ENCODE results near the gene TBC1D25.

Gene TBC1D25

GRCh38 chrX:48560056-48560455, 20.5 kb downstream of the TBC1D25 start:
- no peak for DNase-seq (ENCODE audit: low read depth, low spot score)

- DNase-seq (ENCODE audit: low read depth, low spot score): no peak
These were observed 21.2 kb downstream of the TBC1D25 start for GRCh38 chrX:48560681-48561080.

GRCh38 chrX:48569958-48570357, 30.4 kb downstream of the TBC1D25 start:
- no peak for DNase-seq (ENCODE audit: low read depth, low spot score)

DNA sequence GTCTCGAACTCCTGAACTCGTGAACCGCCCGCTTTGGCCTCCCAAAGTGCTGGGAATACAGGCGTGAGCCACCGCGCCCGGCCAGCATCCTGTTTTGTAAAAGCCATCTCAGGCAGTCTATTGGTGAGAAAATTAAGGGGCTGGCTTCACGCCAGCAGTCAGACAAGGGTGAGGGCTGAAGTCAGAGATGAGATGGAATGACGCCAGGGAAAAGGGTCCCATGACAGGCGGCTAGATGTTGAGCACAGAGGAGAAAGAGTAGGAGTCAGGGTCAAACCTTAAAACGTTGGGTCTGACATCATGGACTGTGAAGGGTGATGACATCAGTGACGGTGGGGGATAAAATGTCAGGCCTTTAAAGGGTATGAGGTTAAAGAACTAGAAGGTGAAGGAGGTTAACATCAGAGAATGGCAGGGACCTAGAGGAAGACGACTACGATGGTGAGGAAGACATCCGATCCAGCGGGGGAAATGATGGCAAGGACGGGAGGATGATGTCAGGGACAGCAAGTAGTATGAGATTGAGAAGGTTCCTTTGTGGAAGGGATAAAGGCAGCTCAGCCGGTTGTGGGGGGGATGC, 34.3 kb downstream of the TBC1D25 start:
- no peak for DNase-seq (ENCODE audit: low read depth, low spot score)

DNA sequence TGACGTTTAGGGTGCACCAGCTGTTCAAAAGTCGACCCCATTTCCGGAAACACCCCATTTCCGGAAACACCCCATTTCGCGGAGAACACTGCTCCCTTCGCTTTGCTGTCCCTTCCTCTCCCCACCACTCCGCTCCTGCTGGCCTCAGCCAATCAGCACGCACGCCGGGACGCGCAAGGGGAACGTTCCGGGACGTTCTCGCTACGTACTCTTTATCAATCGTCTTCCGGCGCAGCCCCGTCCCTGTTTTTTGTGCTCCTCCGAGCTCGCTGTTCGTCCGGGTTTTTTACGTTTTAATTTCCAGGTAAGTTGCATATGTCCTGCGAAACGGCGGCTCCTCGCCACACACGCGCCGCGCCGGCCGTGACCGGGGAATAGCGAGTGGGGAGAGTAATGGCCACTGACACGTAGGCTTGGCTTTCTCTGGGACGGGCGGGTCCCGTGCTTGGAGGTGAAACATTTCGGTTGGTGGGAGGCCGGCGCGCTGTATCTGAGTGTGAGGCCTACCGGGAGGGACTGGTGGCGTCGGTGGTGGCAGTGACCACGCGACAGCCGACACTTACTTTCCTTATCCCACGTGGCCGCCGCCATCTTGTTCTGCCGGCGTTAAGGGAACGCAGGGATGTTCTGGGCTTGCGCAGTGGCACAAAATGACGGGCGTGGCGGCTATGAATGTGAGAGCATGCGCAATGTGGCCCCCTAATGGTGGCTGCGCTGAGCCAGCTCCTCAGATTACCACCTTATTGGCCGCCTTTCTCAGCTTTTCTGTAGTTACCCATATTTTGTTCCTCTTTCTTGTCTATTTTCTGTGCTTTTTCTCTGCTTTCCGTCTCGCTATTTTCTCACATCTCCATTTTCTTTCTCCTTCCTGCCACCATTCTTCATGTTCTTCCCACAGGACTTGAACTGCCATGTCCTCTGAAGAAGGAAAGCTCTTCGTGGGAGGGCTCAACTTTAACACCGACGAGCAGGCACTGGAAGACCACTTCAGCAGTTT, 35.1 kb downstream of the TBC1D25 start, which contains the start of gene RBM3:
Gene RBM3, plus strand, starts transcription at position 215 of the 997 bp plus-strand sequence. Its CDS starts 697 bp downstream, at position 912.
- peak; percentile 72 for DNase-seq (ENCODE audit: low read depth, low spot score)

DNA sequence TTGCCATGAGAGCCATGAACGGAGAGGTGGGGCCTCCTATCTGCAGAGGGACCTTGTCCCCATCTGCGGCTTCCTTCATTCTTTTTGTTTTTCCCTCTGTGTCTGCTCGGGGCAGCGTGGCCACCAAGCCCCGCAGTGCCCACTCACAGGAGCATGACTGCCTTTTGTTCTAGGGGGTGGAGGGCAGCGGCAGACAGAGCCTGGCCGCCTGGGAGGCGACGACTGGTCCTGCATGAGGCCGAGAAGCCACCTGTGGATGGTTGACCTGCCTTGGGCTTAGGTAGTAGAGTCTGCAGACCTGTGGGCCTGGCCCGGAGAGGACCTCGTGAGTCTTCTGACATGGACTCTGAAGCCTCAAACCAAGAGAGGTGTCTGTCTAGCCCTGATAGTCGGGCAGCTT, 36.1 kb downstream of the TBC1D25 start:
- no peak for DNase-seq (ENCODE audit: low read depth, low spot score)

DNA sequence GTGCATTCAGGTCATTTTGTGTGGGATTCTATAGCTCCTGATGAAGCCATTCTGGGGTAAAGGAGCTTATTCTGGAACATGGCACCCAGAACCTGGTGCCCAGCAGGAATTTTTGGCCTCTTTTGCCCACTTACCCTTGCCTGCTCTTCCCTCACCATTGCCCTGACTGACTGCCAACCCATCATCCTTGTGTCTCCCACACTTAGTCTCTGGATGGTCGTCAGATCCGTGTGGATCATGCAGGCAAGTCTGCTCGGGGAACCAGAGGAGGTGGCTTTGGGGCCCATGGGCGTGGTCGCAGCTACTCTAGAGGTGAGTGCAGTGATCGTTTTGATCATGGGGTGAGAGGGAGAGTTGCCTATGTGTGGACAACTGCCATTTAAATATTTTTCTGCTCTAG, 36.6 kb downstream of the TBC1D25 start:
- no peak for DNase-seq (ENCODE audit: low read depth, low spot score)

- no peak for DNase-seq (ENCODE audit: low read depth, low spot score)
These were observed 39.2 kb downstream of the TBC1D25 start for GRCh38 chrX:48578661-48579128.

DNA sequence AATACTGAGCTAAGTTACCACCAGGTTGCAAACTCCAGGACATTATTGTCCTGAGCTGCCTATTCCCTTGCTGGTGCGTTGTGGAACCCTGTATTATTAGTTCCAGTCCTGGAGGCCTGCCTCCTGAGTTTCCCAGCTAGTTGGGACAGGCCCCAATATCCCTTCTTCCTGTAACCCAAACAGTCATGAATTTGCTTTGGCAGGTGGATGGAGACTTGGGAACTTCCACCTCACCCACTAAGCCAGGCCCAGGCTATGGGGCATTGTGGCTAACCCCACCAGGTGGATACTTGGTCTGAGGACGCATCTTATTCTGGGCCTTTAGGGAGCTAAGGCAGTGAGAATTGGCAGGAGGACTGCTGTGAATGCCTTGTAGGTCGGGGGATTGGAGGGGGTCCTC, 39.7 kb downstream of the TBC1D25 start:
- DNase-seq (ENCODE audit: low read depth, low spot score): no peak

DNA sequence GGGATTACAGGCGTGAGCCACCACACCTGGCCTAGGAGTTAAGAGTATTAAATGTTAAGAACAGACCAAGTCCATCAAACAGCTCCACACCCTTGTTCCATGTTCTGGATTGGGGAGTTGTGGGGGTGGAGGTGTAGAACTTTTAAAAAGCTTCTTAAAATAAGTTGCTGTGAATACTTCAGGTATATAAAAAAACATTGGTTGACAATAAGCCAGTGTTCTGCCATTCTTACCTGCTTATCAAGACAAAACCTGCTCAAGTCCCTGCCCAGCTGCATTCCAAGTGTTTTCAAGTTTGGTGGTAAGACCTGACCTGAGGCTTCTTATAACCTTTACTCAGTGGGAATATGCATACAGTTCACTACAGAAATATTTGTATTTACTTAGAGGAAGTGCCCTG, 41.1 kb downstream of the TBC1D25 start:
- DNase-seq (ENCODE audit: low read depth, low spot score): no peak

GRCh38 chrX:48584698-48585097, 45.2 kb downstream of the TBC1D25 start:
- DNase-seq (ENCODE audit: low read depth, low spot score): no peak

DNA sequence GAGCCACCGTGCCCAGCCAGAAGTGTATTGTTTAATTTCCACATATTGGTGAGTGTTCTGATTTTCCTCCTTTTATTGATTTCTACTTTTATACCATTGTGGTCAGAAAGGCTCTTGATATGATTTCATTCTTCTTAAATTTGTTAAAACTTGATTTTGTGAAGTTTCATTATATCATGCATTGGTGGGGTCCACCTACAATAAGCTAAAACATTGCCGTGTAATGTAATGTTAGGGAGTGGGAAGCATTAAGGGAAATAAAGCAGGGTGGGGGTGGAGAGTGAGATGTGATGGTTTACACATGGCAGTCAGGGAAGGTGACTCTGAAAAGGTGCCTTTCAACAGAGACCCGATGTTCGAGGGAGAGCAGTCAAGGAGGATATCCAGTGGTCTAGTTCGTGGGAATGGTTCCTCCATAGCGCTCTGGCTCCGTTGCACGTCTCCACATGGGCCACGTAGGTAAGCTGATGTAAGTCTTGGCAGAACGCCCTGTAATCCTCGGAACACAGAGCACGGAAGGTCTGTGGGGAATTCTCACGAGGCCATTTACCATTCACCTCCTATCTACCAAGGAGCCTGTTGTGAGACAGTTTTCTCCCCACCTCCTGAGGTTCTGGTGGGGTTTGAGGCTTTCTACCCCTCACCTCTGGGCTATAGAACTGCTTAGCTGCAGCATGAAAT, 50.1 kb downstream of the TBC1D25 start:
- DNase-seq (ENCODE audit: low read depth, low spot score): no peak

DNA sequence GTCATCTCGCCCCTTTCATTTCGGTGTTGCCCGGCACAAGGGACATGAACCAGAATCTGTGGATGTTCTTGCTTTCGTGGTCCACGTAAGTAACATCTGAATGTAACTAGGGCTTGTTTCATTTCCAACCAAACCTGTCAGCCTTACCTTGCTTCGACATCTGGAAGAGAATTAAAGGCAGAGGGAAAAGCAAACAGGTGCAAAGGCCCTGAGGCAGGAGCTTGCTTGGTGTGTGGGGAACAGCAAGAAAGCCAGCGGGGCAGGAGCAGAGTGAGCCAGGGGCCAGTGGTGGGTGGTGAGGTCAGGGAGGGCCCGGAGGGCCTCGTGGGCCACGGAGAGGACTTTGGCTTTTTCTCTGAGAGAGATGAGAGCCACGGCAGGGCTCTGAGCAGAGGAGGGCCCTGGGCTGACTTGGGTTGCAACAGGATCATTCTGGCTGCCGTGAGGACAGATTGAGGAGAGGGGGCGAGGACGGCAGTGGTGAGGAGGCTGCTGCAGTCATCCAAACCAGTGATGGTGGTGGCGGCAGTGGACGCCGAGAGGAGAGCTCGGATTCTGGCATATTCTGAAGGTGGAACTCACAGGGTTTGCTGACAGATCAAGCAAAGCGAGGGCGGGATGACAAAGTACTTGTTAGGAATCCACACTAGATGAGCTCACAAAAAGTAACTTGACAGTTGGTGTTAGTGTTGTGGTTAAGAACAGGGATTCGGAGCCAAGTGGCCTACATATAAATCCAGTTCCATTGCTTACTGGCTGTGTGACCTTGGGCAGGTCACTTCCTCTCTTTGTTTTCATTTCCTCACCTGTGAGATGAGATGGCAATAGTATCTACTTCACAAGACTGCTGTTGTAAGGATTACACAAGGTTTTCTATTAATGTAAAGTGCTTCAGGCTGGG, 50.9 kb downstream of the TBC1D25 start:
- DNase-seq (ENCODE audit: low read depth, low spot score): no peak

- no peak for DNase-seq (ENCODE audit: low read depth, low spot score)
These were observed 51.8 kb downstream of the TBC1D25 start for GRCh38 chrX:48591255-48591791.

GRCh38 chrX:48592971-48593370, 53.5 kb downstream of the TBC1D25 start:
- no peak for DNase-seq (ENCODE audit: low read depth, low spot score)

GRCh38 chrX:48595929-48596328, 56.4 kb downstream of the TBC1D25 start:
- DNase-seq (ENCODE audit: low read depth, low spot score): no peak

DNA sequence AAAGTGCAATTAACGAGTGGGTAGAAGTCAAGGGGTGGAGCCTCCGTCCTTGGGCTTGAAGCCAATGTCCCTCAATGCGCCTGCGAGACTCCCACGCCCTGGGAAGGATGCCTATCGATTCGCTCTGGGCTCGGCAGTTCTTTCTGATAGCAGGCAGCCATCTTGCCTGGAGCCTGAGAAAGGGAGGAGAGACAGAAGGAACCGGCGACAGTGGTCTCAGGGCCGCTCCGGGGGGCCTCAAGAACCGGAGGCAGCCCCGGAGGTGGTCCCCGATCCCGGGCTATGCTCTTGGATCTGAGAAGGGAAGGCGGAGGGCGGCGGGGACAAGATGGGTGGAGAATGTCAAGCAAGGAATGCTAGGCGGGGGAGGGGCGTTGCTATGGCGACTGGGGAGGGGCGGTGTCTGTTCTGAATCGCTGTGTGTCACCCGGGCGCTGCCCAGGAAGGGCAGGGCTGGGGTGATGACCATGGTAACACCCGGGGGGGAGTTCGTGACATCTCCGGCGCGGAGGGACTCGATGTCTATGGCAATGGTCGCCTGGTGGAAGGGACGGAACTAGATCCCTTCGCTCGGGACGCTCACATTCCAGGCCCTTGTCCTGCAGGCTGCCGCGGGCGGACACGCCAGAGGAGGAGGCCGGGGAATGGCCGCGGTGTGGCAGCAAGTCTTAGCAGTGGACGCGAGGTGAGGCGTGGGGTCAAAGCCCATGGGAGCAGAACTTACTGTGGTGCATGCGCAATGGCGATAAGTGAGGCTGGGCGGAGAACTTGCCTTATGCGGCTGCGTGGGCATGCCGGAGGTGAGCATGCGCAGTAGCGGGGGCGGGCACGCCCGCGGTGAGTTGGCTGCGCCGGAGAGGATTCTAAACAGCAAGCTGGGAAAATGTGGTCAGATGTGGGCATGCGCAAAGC, 58.1 kb downstream of the TBC1D25 start, which contains the start of gene WDR13:
Gene WDR13, plus strand, starts transcription at position 140 of the 912 bp plus-strand sequence. Its CDS starts 505 bp downstream, at position 645.
- DNase-seq (ENCODE audit: low read depth, low spot score): peak; percentile 85

- DNase-seq (ENCODE audit: low read depth, low spot score): no peak
These were observed 59.1 kb downstream of the TBC1D25 start for GRCh38 chrX:48598614-48599013.

GRCh38 chrX:48599341-48599740, 59.8 kb downstream of the TBC1D25 start:
- DNase-seq (ENCODE audit: low read depth, low spot score): no peak

GRCh38 chrX:48600226-48600625, 60.7 kb downstream of the TBC1D25 start:
- DNase-seq (ENCODE audit: low read depth, low spot score): no peak

Measured in smooth muscle cell of the brain vasculature (primary cell).